HuH-7.5 (cell line): ENCODE data around the gene BACE1.
"Not testable (repeated sequence)": the region's sequence is repeated elsewhere in the genome, so short reads cannot be mapped to it uniquely, and the experiment has no call there.

Source experiments
- DNase-seq: peaks from one replicate; pipeline ENCODE4 v3.0.0; 2011; ENCODE audit warnings: low spot score

Gene BACE1

DNA sequence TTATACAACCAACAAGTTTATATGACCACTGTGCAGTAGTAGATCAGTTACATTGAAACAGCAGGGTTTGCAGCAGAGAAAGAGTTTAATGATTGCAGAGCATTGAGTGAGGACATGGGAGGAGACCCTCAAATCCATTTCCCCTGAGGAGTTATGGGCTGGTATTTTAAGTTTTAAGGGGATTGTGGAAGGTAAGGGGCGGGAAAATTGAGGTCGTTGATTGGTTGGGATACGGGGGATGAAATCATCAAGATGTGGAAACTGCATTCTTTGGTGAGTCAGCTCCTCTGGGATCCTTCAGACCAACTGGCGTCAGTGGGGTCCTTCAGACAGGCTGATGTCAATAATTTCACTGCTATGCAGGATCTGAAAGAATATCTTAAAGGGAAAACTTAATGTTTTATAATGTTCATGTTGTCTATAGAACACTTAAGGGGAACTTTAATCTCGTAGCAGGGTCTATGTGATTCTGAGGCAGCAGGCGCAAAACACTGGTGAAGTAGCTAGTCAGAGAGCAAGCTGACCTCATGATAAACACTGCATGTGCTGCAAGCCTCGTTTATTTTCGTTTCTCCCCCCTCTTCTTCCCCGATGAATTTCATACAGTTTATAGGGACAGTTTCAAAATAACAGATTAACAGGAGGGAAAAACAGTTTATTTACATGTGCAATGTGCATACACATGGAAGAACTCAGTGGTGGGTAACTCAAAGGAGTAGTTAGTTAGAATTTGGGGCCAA lies 42.3 kb downstream of the BACE1 start:
- no peak for DNase-seq

DNA sequence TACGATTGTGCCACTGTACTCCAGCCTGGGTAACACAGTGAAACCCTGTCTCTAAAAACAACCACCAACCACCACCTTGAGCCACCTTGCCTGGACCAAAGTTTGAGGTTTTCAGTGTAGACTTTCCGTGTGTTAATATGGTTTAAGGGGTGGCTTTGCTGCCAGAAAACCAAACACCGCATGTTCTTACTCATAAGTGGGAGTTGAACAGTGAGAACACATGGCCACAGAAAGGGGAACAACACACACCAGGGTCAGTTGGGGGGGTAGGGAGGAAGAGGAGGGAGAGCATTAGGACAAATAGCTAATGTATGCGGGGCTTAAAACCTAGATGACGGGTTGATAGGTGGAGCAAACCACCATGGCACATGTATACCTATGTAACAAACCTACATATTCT lies 43.9 kb downstream of the BACE1 start:
- DNase-seq: not testable (repeated sequence)

DNA sequence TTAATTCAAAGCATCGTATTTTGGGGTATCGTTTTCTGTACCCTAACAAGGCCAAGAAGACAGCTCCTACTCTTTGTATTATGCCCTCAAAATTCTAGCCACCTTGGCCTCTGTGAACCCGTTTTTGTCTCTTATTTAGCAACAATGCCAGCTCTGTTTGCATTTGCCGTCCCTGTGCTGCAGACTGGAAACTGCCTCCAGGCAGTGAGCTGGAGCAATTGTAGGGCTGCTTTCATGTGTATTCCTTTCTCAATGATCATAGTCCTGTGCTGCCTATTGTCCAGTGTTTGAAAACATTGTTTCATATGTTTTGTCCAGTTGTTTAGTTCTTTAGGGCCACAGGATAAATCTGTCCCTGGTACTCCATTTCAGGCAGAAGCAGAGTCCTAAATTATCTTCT lies 44.8 kb downstream of the BACE1 start:
- DNase-seq: no peak

DNA sequence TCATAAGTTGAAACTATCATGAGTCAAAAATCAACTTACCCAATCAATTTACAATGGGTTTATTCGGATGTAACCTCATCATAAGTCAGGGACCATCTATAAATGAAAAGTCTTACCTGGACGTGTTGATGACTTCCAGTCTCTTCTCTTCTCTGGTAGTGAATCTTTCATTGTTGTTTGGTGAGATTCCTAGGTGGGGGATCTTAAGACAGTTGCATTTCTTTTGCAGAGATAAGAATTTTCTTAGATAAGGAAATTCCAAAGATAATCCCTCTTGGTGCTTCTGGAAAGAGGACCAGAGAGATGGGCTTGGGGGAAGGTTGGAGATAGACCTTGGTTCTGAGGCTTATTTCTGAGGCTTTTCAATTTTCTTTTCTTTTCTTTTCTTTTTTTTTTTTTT lies 46.2 kb downstream of the BACE1 start:
- DNase-seq: no peak

DNA sequence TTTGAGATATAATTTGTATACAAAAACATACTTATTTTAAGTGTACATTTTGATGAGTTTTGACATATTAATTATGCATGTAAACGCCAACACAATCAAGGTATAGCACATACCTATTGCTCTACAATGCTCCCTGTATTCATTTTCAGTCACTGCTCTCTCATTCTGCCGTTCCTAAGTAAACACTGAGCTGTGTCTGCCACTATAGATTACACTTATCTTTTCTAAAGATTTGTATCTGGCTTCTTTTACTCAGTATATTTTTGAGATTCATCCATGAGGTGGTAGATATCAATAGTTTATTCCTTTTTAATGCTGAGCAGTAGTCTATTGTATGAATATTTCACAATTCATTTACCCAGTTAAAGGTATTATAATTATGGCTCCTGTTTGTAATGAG lies 50.3 kb downstream of the BACE1 start:
- DNase-seq: no peak

DNA sequence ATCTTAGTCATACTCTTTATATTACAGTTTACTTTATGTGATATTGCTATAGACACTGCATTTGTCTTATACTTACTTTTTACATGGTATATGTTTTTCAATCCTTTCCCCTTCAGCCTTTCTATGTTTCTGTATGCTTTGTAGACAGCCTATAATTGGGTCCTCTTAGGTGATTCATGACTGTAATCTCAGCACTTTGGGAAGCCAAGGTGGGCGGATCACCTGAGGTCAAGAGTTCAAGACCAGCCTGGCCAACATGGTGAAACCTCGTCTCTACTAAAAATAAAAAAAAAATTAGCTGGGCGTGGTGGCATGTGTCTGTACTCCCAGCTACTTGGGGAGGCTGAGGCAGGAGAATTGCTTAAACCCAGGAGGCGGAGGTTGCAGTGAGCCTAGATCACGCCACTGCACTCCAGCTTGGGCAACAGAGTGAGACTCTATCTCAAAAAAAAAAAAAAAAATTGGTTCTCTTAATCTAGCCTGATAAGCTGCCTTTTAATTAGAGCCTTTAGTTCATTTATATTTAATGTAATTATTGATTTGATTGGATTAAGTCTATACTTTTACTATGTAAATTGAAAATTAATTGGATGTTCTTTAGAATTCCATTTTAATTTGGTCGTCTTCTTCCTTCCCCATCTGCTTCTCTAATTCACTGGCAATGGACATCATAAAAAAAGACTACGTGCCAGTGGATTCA lies 51.3 kb downstream of the BACE1 start:
- DNase-seq: not testable (repeated sequence)

DNA sequence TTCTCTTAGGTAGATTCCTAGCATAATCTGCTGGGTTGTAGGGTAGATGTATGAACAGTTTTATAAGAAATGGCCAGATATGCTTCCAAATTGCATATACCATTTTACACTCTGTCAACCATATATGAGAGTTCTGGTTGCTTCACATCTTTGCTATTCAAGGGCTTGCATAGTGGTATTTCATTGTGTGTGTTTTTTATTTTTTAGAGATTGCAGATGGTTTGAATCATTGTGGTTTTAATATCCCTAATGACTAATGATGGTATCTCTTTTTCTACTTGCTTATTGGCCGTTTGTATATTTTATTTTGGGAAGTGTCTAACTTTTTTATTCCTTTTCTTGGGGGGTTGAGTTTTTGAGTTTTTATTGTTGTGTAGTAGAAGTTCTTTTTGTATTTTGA lies 56.6 kb downstream of the BACE1 start:
- no peak for DNase-seq

DNA sequence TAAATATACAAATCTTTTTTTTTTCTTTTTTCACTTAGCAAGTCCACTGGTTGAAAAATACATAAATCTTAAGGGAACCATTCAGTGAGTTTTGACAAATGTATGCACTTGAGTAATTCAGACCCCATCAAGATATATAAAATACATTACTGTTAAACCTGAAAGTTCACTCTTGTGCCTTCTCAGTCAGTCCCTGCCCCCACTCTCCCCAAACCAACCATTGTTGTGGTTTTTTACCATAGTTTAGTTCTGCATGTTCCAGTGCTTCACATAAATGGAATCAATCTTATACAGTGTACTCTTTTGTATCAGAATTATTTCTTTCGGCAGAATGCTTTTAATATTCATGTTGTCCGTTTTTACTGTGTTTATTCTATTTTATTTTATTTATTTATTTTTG lies 57.5 kb downstream of the BACE1 start:
- DNase-seq: no peak

DNA sequence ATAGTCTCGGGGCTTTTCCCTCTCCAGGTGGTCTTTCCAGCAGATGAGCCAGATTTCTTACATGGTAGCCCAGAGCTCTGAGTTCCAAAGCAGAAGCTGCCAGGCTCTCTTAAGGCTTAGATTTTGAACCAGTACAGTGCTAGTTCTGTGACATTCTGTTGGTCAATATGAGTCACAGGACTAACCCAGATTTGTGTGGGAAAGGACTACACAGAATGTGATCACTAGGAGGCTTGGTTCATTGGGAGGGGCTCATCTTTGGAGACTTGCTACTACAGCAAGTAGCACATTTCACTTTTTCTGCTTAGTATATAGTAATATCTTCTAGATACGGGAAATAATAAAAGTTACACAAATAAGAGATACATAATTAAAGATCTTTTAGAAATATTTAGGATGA lies 59.5 kb downstream of the BACE1 start:
- no peak for DNase-seq

DNA sequence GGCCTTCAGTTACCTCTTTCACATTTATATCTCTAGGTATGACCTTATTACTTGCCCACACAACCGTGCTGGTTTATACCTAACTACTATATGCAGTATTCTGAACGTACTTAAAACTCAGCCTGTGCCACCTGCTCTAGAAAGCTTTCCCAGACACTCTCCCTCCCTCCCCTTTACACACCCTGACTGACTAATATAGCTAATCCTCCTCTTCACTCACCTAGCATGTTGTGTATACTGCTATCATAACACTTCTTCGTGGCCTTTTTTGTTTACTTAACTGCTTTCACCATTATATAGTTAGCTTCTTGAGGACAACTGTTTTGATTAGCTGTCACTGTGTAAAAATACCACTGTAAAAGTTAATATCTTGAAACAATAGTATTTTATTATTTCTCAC lies 60.1 kb downstream of the BACE1 start:
- no peak for DNase-seq

DNA sequence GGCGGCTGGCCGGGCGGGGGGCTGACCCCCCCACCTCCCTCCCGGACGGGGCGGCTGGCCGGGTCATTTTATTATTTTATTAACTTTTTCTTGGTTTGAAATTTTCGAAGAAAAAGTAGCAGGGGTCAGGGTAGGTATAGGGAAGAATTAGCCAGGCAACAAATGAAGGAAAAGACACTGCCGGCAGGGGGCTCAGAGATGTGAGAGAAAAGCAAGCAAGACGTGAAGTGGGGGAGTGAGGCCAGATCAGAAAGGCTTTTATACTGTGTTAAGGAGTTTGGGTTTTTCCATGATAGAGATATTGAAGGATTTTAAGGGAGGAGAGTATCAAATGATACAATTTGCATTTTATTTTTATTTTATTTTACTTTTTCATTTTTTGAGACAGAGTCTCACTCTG lies 64.5 kb downstream of the BACE1 start:
- DNase-seq: no peak

DNA sequence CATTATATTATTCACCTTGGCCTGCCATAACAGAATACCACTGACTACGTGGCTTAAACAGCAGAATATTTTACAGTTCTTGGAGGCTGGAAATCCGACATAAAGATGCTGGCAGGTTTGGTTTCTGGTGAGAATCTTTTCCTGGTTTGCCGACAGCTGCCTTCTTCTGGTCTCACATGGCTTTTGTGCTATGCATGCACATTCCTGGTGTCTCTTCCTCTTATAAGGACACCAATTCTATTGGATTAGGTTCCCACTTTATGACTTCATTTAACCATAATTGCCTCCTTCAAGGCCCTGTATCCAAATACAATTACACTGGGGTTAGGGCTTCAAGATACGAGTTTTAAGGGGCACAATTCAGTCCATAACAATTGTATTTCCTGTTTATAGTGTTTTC lies 66.5 kb downstream of the BACE1 start:
- no peak for DNase-seq

DNA sequence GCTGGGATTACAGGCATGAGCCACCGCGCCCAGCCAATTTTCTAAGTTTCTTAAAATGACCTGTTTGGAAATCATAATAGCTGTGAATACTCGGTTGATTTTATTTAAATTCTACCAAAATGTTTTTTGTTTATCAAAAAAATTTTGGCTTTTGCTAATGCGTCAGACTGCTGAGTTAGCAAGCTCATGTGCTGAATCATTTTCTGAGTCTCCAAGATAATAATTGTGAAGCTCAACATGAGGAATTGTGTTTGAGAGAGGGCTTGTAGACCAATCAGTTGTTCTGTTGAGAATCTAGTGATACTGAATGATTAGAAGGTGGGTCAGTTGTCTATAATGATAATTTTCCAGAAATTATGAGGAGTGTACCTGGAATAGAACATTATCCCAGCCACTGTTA lies 67.7 kb downstream of the BACE1 start:
- DNase-seq: no peak

DNA sequence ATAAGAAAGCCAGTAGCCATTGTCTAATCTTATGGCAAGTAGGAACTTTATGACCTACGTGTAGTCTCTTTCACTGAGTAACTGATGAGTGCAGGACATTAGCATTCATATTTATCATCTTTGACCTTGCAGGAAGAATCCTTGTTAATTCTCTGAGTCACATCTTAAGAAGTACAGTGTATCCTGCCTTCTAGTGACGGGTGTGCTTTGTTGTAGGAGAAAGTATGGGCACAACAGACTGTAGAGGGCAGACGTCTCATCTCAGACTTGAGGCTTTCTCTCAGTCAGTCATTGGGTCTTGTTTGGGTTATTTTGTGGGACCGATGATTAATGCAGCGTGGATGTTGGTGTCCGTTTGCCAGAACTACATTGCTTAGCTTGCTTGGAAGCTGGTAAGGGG lies 76.8 kb downstream of the BACE1 start:
- no peak for DNase-seq

DNA sequence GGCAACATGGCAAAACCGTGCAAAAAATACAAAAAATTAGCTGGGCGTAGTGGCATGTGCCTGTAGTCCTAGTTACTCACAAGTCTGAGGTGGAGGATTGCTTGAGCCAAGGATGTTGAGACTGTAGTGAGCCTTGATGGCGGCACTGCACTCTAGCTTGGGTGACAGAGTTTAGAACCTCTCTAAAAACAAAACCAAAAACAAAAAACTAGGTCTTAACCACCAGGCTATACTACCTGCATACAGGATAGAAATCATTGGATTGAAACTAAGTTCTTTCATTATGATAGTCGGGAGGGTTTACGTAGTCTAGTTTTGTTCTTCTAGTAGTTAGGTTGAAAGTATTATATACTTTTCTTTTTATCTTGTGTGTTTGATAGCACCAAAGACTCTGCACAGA lies 77.8 kb downstream of the BACE1 start:
- DNase-seq: no peak
